ENCODE data around the gene APBA2.

GRCh38 chr15:28989896-28990295, 104.1 kb downstream of the APBA2 start:
- TF ChIP-seq CTCF (conservative IDR thresholded peaks at IDR 0.05; ENCODE audit: low read length) (no peak), EZH2phosphoT487 (IDR thresholded peaks at IDR 0.05; ENCODE audit: borderline replicate concordance, low read depth, low read length) (no peak)

Measured in OCI-LY7 (cell line).